HepG2 (cell line): ENCODE data around the gene YWHAQ. TPM values are rescaled to one million over a fixed set of nuclear protein-coding genes. Genes with fewer than 3 reads are reported as not detected.

Source experiments
- CENPBD1 ChIP-seq: sonication (generic); formaldehyde crosslinking; IDR thresholded peaks from 2 replicates; pipeline ENCODE4 v1.8.0; 2022; ENCODE audit warnings: missing genetic modification reagents, low read depth, mild to moderate bottlenecking, borderline replicate concordance
- E2F1 ChIP-seq: sonication (generic); formaldehyde crosslinking; IDR thresholded peaks from 2 replicates; pipeline ENCODE4 v1.5.0; 2020; ENCODE audit warnings: missing genetic modification reagents
- ELK4 ChIP-seq: sonication (generic); formaldehyde crosslinking; IDR thresholded peaks from 2 replicates; pipeline ENCODE4 v1.9.0; 2021; ENCODE audit warnings: missing genetic modification reagents, borderline replicate concordance
- NAIF1 ChIP-seq: sonication (generic); formaldehyde crosslinking; IDR thresholded peaks from 2 replicates; pipeline ENCODE4 v1.5.0; 2020; ENCODE audit warnings: mild to moderate bottlenecking, missing genetic modification reagents, borderline replicate concordance
- RBM22 ChIP-seq: fragments of 200-400 bp; formaldehyde crosslinking; optimal IDR thresholded peaks from 2 replicates; pipeline ENCODE3; 2017; ENCODE audit warnings: mild to moderate bottlenecking, low read length, moderate library complexity
- REPIN1 ChIP-seq: sonication (generic); formaldehyde crosslinking; IDR thresholded peaks from 2 replicates; pipeline ENCODE4 v1.8.0; 2022; ENCODE audit warnings: missing genetic modification reagents, low read depth, mild to moderate bottlenecking, borderline replicate concordance
- SP140L ChIP-seq: sonication (generic); formaldehyde crosslinking; IDR thresholded peaks from 2 replicates; pipeline ENCODE4 v1.4.0; 2020; ENCODE audit warnings: missing genetic modification reagents, borderline replicate concordance
- TERF1 ChIP-seq: sonication (generic); formaldehyde crosslinking; IDR thresholded peaks from 2 replicates; pipeline ENCODE4 v1.8.0; 2022; ENCODE audit warnings: mild to moderate bottlenecking, missing genetic modification reagents, moderate library complexity
- YY1 ChIP-seq: IDR thresholded peaks from 2 replicates; pipeline ENCODE4 v1.6.1; 2011; ENCODE audit warnings: low read length, low read depth, moderate library complexity, mild to moderate bottlenecking; ENCODE audit not compliant: insufficient read depth, insufficient replicate concordance
- ZBTB33 ChIP-seq: sonication (generic); formaldehyde crosslinking; IDR thresholded peaks from 2 replicates; pipeline ENCODE4 v1.4.0; 2020; ENCODE audit warnings: missing genetic modification reagents
- ZEB1 ChIP-seq: IDR thresholded peaks from 2 replicates; pipeline ENCODE4 v1.6.1; 2012; ENCODE audit warnings: mild to moderate bottlenecking, low read depth, inconsistent platforms; ENCODE audit not compliant: insufficient replicate concordance
- ZFP36 ChIP-seq: fragments of 150-350 bp; IDR thresholded peaks from 2 replicates; pipeline ENCODE4 v1.6.1; 2018; ENCODE audit warnings: borderline replicate concordance, low read length, low read depth; ENCODE audit not compliant: partially characterized antibody
- ZFP36L2 ChIP-seq: sonication (generic); formaldehyde crosslinking; IDR thresholded peaks from 2 replicates; pipeline ENCODE4 v1.4.0; 2020; ENCODE audit warnings: missing genetic modification reagents
- ZNF180 ChIP-seq: sonication (generic); formaldehyde crosslinking; IDR thresholded peaks from 2 replicates; pipeline ENCODE4 v1.4.0; 2020; ENCODE audit warnings: low read depth, missing genetic modification reagents, borderline replicate concordance
- ZNF224 ChIP-seq: sonication (generic); formaldehyde crosslinking; IDR thresholded peaks from 2 replicates; pipeline ENCODE4 v1.5.0; 2020; ENCODE audit warnings: mild to moderate bottlenecking, missing genetic modification reagents
- ZNF253 ChIP-seq: sonication (generic); formaldehyde crosslinking; IDR thresholded peaks from 2 replicates; pipeline ENCODE4 v1.8.0; 2022; ENCODE audit warnings: mild to moderate bottlenecking, missing genetic modification reagents, borderline replicate concordance
- ZNF350 ChIP-seq: sonication (generic); formaldehyde crosslinking; IDR thresholded peaks from 2 replicates; pipeline ENCODE4 v1.4.0; 2020; ENCODE audit warnings: mild to moderate bottlenecking, low read depth, missing genetic modification reagents, borderline replicate concordance
- ZNF713 ChIP-seq: sonication (generic); formaldehyde crosslinking; IDR thresholded peaks from 2 replicates; pipeline ENCODE4 v1.4.0; 2020; ENCODE audit warnings: mild to moderate bottlenecking, missing genetic modification reagents
- ZNF766 ChIP-seq: sonication (generic); formaldehyde crosslinking; IDR thresholded peaks from 2 replicates; pipeline ENCODE4 v1.5.0; 2020; ENCODE audit warnings: missing genetic modification reagents, borderline replicate concordance
- polyA plus RNA-seq, 8 experiments: library from polyadenylated mRNA; depleted of rRNA in 3 of 8; stranded (reverse) in 7 of 8; unstranded in 1 of 8; fragments of >200 nt; fragmentation: Illumina TruSeq in 4 of 8; extraction: Trizol in 4 of 8; gene quantifications; 2 replicates each; pipeline versions ENCODE4 v1.2.1 to v1.2.3, GENCODE V29; 2011 to 2016; ENCODE audit warnings: low read depth in 4 of 8, missing spikeins in 1 of 8, mixed read lengths in 1 of 8; ENCODE audit not compliant: insufficient read depth in 1 of 8
- total RNA-seq, 5 experiments: library from RNA; depleted of rRNA; stranded (reverse); fragments of >200 nt; fragmentation: Illumina TruSeq; extraction: Trizol; gene quantifications; 2 replicates each; pipeline ENCODE4 v1.2.3, GENCODE V29; 2016; ENCODE audit warnings: low read depth in 1 of 5

The YWHAQ gene
- total and polyA plus RNA-seq, 2 of the 13 experiments (the other 11 are each of a cell fraction or from before 2014, with no cell fraction given) = 160 to 304 TPM

GRCh38 chr2:9555297-9556120 lies 75.3 kb downstream of the YWHAQ start, which contains the start of gene ADAM17 (continued):
- TF ChIP-seq TERF1 (CRISPR knock-in tag) (peak; percentile 78; the same call in 1 of the 2 replicates), E2F1 (peak; percentile 81), CENPBD1 (CRISPR knock-in tag) (no peak; the same call in 1 of the 2 replicates), ZBTB33 (CRISPR knock-in tag) (no peak), YY1 (peak; percentile 80), ZNF766 (peak; percentile 90), SP140L (no peak), ZNF253 (CRISPR knock-in tag) (peak; percentile 97), ZEB1 (peak; percentile 71), ZNF713 (peak; percentile 89; the same call in 1 of the 2 replicates), ZFP36 (no peak), ZNF180 (no peak; the same call in 1 of the 2 replicates), ZFP36L2 (CRISPR knock-in tag) (no peak), RBM22 (no peak), NAIF1 (CRISPR knock-in tag) (peak; percentile 69; the same call in 1 of the 2 replicates), ZNF350 (CRISPR knock-in tag) (peak; percentile 93; the same call in 1 of the 2 replicates), ZNF224 (no peak; the same call in 1 of the 2 replicates), ELK4 (no peak), REPIN1 (CRISPR knock-in tag) (peak; percentile 81)
